Activated CD8-positive, alpha-beta T cell treated with anti-CD3 and anti-CD28 coated beads for 36 hours (primary cell): ENCODE measurements around the gene PRR5. TPM values are rescaled to one million over a fixed set of nuclear protein-coding genes. Genes with fewer than 3 reads are reported as not detected.

Source experiments
- ATAC-seq: fragments of 200-7000 bp; cut with Tn5 transposase; one replicate; pipeline ENCODE4 v1.10.0; 2021; ENCODE audit warnings: mild to moderate bottlenecking, moderate library complexity
- CTCF ChIA-PET: fragments of 350-600 bp; sonication (Branson Sonifier 250); formaldehyde crosslinking; loops from one replicate; lab custom pipeline; 2021; ENCODE audit warnings: antibody characterized with exemption; lab: Charles Lee
- POLR2A ChIA-PET: fragments of 350-600 bp; sonication (Branson Sonifier 250); formaldehyde crosslinking; loops from one replicate; lab custom pipeline; 2021; ENCODE audit warnings: antibody characterized with exemption; lab: Charles Lee
- DNase-seq: peaks from one replicate; pipeline ENCODE4 v3.0.0-alpha.2; 2020
- H3K27ac Mint-ChIP-seq: one replicate; pipeline ENCODE4 v1.8.0; 2021; ENCODE audit warnings: mild to moderate bottlenecking, mixed read lengths
- H3K27me3 Mint-ChIP-seq: one replicate; pipeline ENCODE4 v1.8.0; 2021; ENCODE audit warnings: mixed read lengths
- H3K36me3 Mint-ChIP-seq: one replicate; pipeline ENCODE4 v1.8.0; 2021; ENCODE audit warnings: low read depth, mixed read lengths
- H3K4me1 Mint-ChIP-seq: one replicate; pipeline ENCODE4 v1.8.0; 2021; ENCODE audit warnings: low read depth, mixed read lengths
- H3K4me3 Mint-ChIP-seq: one replicate; pipeline ENCODE4 v1.8.0; 2021; ENCODE audit warnings: mild to moderate bottlenecking, moderate library complexity, mixed read lengths
- H3K9me3 Mint-ChIP-seq: one replicate; pipeline ENCODE4 v1.8.0; 2021; ENCODE audit warnings: mixed read lengths
- CTCF ChIP-seq: fragments of 200-600 bp; IDR thresholded peaks from one replicate; pipeline ENCODE4 v1.8.0; 2022; ENCODE audit warnings: antibody characterized with exemption, mild to moderate bottlenecking
- intact Hi-C: fragments of 100-400 bp; cut with micrococcal nuclease; formaldehyde crosslinking; loops from one replicate; pipeline ENCODE4 v1.10.0; 2022
- total RNA-seq, 2 experiments: library from RNA; stranded (reverse); gene quantifications; one replicate each; pipeline ENCODE4 v1.2.3, GENCODE V29; 2021

The PRR5 gene
- total RNA-seq, 2 experiments from 2014 or later, result 26.8 to 27.3 TPM

- no peak for TF ChIP-seq CTCF
- Mint-ChIP-seq H3K27me3 (peaks cover under 1% of the 10 kb centered on the region), H3K4me3 (no peak overlapping the region), H3K9me3 (peaks cover 12% of the 10 kb centered on the region), H3K36me3 (no peaks in the 10 kb centered on the region), H3K4me1 (no peaks in the 10 kb centered on the region), H3K27ac (no peak overlapping the region)
- ChIA-PET CTCF (interaction anchor here (0.7 kb wide), 1 partner anchor 88 kb away, joined by 3 read pairs; no protein-coding TSS in a partner anchor), POLR2A (interaction anchor here (0.6 kb wide), 1 partner anchor 49 kb away, joined by 3 read pairs; no protein-coding TSS in a partner anchor)
- intact Hi-C loops, result no loop called here
- DNase-seq, result no peak
- ATAC-seq, result no peak
Observed at GRCh38 chr22:44777364-44777755, 75.4 kb downstream of the PRR5 start.

GRCh38 chr22:44780876-44781449 lies 79.0 kb downstream of the PRR5 start:
- TF ChIP-seq CTCF, result no peak
- no peaks in the 10 kb centered on the region for H3K9me3 Mint-ChIP-seq
- no peak overlapping the region for H3K4me3 Mint-ChIP-seq
- H3K27ac Mint-ChIP-seq, result no peak overlapping the region
- no peaks in the 10 kb centered on the region for H3K4me1 Mint-ChIP-seq
- H3K36me3 Mint-ChIP-seq, result no peaks in the 10 kb centered on the region
- CTCF ChIA-PET, result no interaction called here
- POLR2A ChIA-PET, result no interaction called here
- H3K27me3 Mint-ChIP-seq, result peaks cover 1% of the 10 kb centered on the region
- no peak for ATAC-seq
- intact Hi-C loops, result no loop called here
- DNase-seq, result no peak

- intact Hi-C loops, result no loop called here
- Mint-ChIP-seq H3K36me3 (no peaks in the 10 kb centered on the region), H3K27ac (no peak overlapping the region), H3K27me3 (peaks cover 1% of the 10 kb centered on the region), H3K4me1 (no peaks in the 10 kb centered on the region), H3K9me3 (no peaks in the 10 kb centered on the region), H3K4me3 (no peak overlapping the region)
- no peak for TF ChIP-seq CTCF
- DNase-seq (no peak), ATAC-seq (no peak)
- CTCF ChIA-PET, result no interaction called here
- POLR2A ChIA-PET, result no interaction called here
Observed at GRCh38 chr22:44782363-44782963, 80.5 kb downstream of the PRR5 start.

GRCh38 chr22:44783091-44783490 lies 81.1 kb downstream of the PRR5 start:
- no peak for TF ChIP-seq CTCF
- no peaks in the 10 kb centered on the region for H3K36me3 Mint-ChIP-seq
- H3K27ac Mint-ChIP-seq, result no peak overlapping the region
- peaks cover 1% of the 10 kb centered on the region for H3K27me3 Mint-ChIP-seq
- no peak overlapping the region for H3K4me3 Mint-ChIP-seq
- ATAC-seq (no peak), DNase-seq (no peak)
- no peaks in the 10 kb centered on the region for H3K9me3 Mint-ChIP-seq
- ChIA-PET CTCF (no interaction called here), POLR2A (no interaction called here)
- H3K4me1 Mint-ChIP-seq, result no peaks in the 10 kb centered on the region
- intact Hi-C loops, result no loop called here

- no peak overlapping the region for H3K4me3 Mint-ChIP-seq
- H3K9me3 Mint-ChIP-seq, result no peaks in the 10 kb centered on the region
- H3K27me3 Mint-ChIP-seq, result peaks cover 1% of the 10 kb centered on the region
Observed at GRCh38 chr22:44783581-44783980, 81.6 kb downstream of the PRR5 start.

More at GRCh38 chr22:44783581-44783980, 81.6 kb downstream of the PRR5 start:
- ATAC-seq, result no peak
- no peak overlapping the region for H3K27ac Mint-ChIP-seq
- H3K4me1 Mint-ChIP-seq, result no peaks in the 10 kb centered on the region
- H3K36me3 Mint-ChIP-seq, result no peaks in the 10 kb centered on the region
- ChIA-PET CTCF (no interaction called here), POLR2A (no interaction called here)
- intact Hi-C loops, result no loop called here
- no peak for DNase-seq
- no peak for TF ChIP-seq CTCF
